H9 (cell line): ENCODE results near the gene MSRB1. TPM values are rescaled to one million over a fixed set of nuclear protein-coding genes. Genes with fewer than 3 reads are reported as not detected.
A peak's percentile ranks its signal among the peaks of the same experiment; 100 is the strongest.

ENCODE experiments used
- DNase-seq: peaks from one replicate; pipeline ENCODE4 v3.0.0-alpha.2; 2017
- H2AFZ ChIP-seq: one replicate; pipeline ENCODE4 v1.6.1; 2013; ENCODE audit warnings: mild to moderate bottlenecking, low read length, control low read depth, moderate library complexity
- H2AK5ac ChIP-seq: 2 replicates; pipeline ENCODE4 v1.6.1; 2013; ENCODE audit warnings: low read length, control low read depth, mixed read lengths; ENCODE audit not compliant: insufficient read length
- H2BK120ac ChIP-seq: one replicate; pipeline ENCODE4 v1.6.1; 2013; ENCODE audit warnings: low read depth, mild to moderate bottlenecking, low read length, control low read depth, inconsistent platforms; ENCODE audit not compliant: poor library complexity, severe bottlenecking
- H2BK12ac ChIP-seq: 2 replicates; pipeline ENCODE4 v1.6.1; 2013; ENCODE audit warnings: low read length, control low read depth, mixed read lengths, low read depth; ENCODE audit not compliant: insufficient read length
- H2BK15ac ChIP-seq: 2 replicates; pipeline ENCODE4 v1.6.1; 2013; ENCODE audit warnings: low read depth, low read length, control low read depth
- H2BK20ac ChIP-seq: one replicate; pipeline ENCODE4 v1.6.1; 2013; ENCODE audit warnings: low read depth, mild to moderate bottlenecking, low read length, control low read depth, inconsistent platforms; ENCODE audit not compliant: poor library complexity, severe bottlenecking
- H2BK5ac ChIP-seq: 2 replicates; pipeline ENCODE4 v1.6.1; 2013; ENCODE audit warnings: low read length, control low read depth, mixed read lengths; ENCODE audit not compliant: insufficient read length
- H3K14ac ChIP-seq: 2 replicates; pipeline ENCODE4 v1.6.1; 2013; ENCODE audit warnings: low read length, control low read depth; ENCODE audit not compliant: insufficient read depth
- H3K18ac ChIP-seq: 2 replicates; pipeline ENCODE4 v1.6.1; 2013; ENCODE audit warnings: low read depth, mild to moderate bottlenecking, mixed read lengths, low read length, control low read depth; ENCODE audit not compliant: insufficient read length
- H3K23ac ChIP-seq: 2 replicates; pipeline ENCODE4 v1.6.1; 2013; ENCODE audit warnings: low read length, control low read depth, mixed read lengths, low read depth; ENCODE audit not compliant: insufficient read length
- H3K23me2 ChIP-seq: 2 replicates; pipeline ENCODE4 v1.6.1; 2013; ENCODE audit warnings: low read depth, mild to moderate bottlenecking, mixed read lengths, low read length, control low read depth; ENCODE audit not compliant: insufficient read length, poor library complexity, severe bottlenecking
- H3K27ac ChIP-seq: 2 replicates; pipeline ENCODE4 v1.5.1; 2013; ENCODE audit warnings: low read length, control low read depth, mixed read lengths, low read depth; ENCODE audit not compliant: insufficient read length
- H3K27me3 ChIP-seq: 2 replicates; pipeline ENCODE4 v1.6.1; 2013; ENCODE audit warnings: low read length, control low read depth, inconsistent platforms; ENCODE audit not compliant: insufficient read depth
- H3K4ac ChIP-seq: 2 replicates; pipeline ENCODE4 v1.6.1; 2013; ENCODE audit warnings: low read depth, mild to moderate bottlenecking, control low read depth, inconsistent platforms, low read length, moderate library complexity
- H3K4me1 ChIP-seq: 2 replicates; pipeline ENCODE4 v1.6.1; 2013; ENCODE audit warnings: low read length, control low read depth, inconsistent platforms; ENCODE audit not compliant: insufficient read depth
- H3K4me2 ChIP-seq: 2 replicates; pipeline ENCODE4 v1.6.1; 2013; ENCODE audit warnings: low read length, control low read depth, mixed read lengths; ENCODE audit not compliant: insufficient read length, insufficient read depth
- H3K56ac ChIP-seq: 2 replicates; pipeline ENCODE4 v1.6.1; 2013; ENCODE audit warnings: low read depth, mild to moderate bottlenecking, mixed read lengths, low read length, control low read depth; ENCODE audit not compliant: insufficient read length
- H3K79me1 ChIP-seq: 2 replicates; pipeline ENCODE4 v1.6.1; 2013; ENCODE audit warnings: low read depth, mild to moderate bottlenecking, moderate library complexity, low read length, control low read depth, inconsistent platforms; ENCODE audit not compliant: insufficient read depth, poor library complexity, severe bottlenecking
- H3K79me2 ChIP-seq: 2 replicates; pipeline ENCODE4 v1.6.1; 2013; ENCODE audit warnings: low read length, control low read depth, inconsistent platforms; ENCODE audit not compliant: insufficient read depth
- H3K9ac ChIP-seq: 2 replicates; pipeline ENCODE4 v1.6.1; 2013; ENCODE audit warnings: low read length, control low read depth, mixed read lengths; ENCODE audit not compliant: insufficient read length; ENCODE audit errors: extremely low read depth
- H3K9me3 ChIP-seq: one replicate; pipeline ENCODE4 v1.6.1; 2013; ENCODE audit warnings: low read depth, low read length, inconsistent platforms; ENCODE audit not compliant: control insufficient read depth
- H3T11ph ChIP-seq: one replicate; pipeline ENCODE4 v1.6.1; 2013; ENCODE audit warnings: mild to moderate bottlenecking, low read length, control low read depth, inconsistent platforms
- H4K20me1 ChIP-seq: one replicate; pipeline ENCODE4 v1.6.1; 2013; ENCODE audit not compliant: control insufficient read depth, insufficient read length, insufficient read depth
- H4K5ac ChIP-seq: 2 replicates; pipeline ENCODE4 v1.6.1; 2013; ENCODE audit warnings: low read depth, mild to moderate bottlenecking, mixed read lengths, low read length, control low read depth; ENCODE audit not compliant: insufficient read length
- H4K8ac ChIP-seq: replicated peaks from 2 replicates; pipeline ENCODE4 v1.6.1; 2013; ENCODE audit warnings: low read length, control low read depth, mixed read lengths, low read depth; ENCODE audit not compliant: insufficient read length
- H4K91ac ChIP-seq: 2 replicates; pipeline ENCODE4 v1.6.1; 2013; ENCODE audit warnings: low read depth, mild to moderate bottlenecking, moderate library complexity, mixed read lengths, low read length, control low read depth; ENCODE audit not compliant: insufficient read length
- H3K27ac Mint-ChIP-seq, 3 experiments: 2 replicates in 2 of 3; 3 replicates in 1 of 3; pipeline ENCODE4 v1.8.0; 2020 to 2021; ENCODE audit warnings: mixed read lengths in 3 of 3, mild to moderate bottlenecking in 1 of 3, moderate library complexity in 1 of 3
- H3K27me3 Mint-ChIP-seq: 2 replicates; pipeline ENCODE4 v1.8.0; 2021; ENCODE audit warnings: low read depth, mild to moderate bottlenecking, moderate library complexity, mixed read lengths
- H3K36me3 Mint-ChIP-seq, 3 experiments: 2 replicates in 2 of 3; 3 replicates in 1 of 3; pipeline ENCODE4 v1.8.0; 2020 to 2021; ENCODE audit warnings: low read depth in 3 of 3, mixed read lengths in 3 of 3; ENCODE audit not compliant: insufficient read depth in 1 of 3
- H3K4me1 Mint-ChIP-seq, 2 experiments: 2 replicates each; pipeline ENCODE4 v1.8.0; 2020; ENCODE audit warnings: mixed read lengths in 2 of 2
- H3K4me3 Mint-ChIP-seq, 2 experiments: 2 replicates in 1 of 2; 3 replicates in 1 of 2; pipeline ENCODE4 v1.8.0; 2020 to 2021; ENCODE audit warnings: mild to moderate bottlenecking in 2 of 2, mixed read lengths in 2 of 2, moderate library complexity in 1 of 2
- H3K9me3 Mint-ChIP-seq, 2 experiments: 2 replicates in 1 of 2; 3 replicates in 1 of 2; pipeline ENCODE4 v1.8.0; 2020; ENCODE audit warnings: mild to moderate bottlenecking in 2 of 2, mixed read lengths in 2 of 2, moderate library complexity in 1 of 2
- CTCF ChIP-seq: fragments of 200-600 bp; sonication (generic); conservative IDR thresholded peaks from 3 replicates; pipeline ENCODE4 v1.8.0; 2021; ENCODE audit warnings: antibody characterized with exemption, mild to moderate bottlenecking
- WGBS: extraction: QIAGEN DNeasy Blood & Tissue Kit; methylation state at CpG from one replicate; pipeline ENCODE4 v1.1.7; 2013; ENCODE audit warnings: missing lambda C conversion rate, low lambda C conversion rate, mixed read lengths; ENCODE audit not compliant: insufficient read length; ENCODE audit errors: extremely low coverage; 5-methylcytosine and 5-hydroxymethylcytosine counted together
- total RNA-seq: library from RNA; stranded (reverse); gene quantifications from 2 replicates; pipeline ENCODE4 v1.2.1, GENCODE V29; 2021

The MSRB1 gene
- total RNA-seq, 1 experiment from 2014 or later: 25.7 TPM

DNA sequence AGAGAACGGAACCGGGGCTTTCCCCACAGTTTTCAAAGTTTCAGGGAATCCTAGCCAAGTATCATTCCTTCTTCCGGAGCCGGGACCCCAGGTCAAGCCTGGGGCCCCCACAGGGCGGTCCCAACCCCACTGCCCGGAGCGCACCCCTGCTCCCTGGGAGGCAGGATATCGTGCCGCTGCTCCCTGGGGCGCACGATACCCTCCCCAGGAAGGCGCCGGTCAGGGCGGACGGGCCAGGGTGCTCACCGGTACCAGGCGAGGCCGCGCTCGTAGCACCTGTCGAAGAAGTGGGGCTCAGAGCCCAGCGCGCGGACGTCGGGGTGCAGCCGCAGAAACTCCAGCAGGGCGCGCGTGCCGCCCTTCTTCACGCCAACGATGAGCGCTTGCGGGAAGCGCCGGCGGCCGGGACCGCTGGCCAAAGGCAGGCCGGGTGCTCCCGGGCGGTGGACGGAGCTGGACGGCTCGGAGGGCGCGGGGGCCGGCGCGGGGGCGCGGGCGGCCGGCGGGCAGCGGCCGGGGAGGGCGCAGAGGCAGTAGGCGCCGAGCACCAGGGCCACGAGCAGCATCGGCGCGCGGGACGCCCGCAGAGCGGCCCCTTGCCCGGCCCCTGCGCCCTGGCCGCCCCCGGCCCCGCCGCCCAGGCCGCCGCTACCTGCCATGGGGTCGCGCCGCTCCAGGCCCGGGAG is 25.2 kb downstream of the MSRB1 start:
- no peak for TF ChIP-seq CTCF
- no CpG with 5 or more reads among the region's 81 CpGs for WGBS
- peak overlapping the region in 1 of 2 experiments; percentile 74; a peak in 3 of 5 replicates for H3K4me3 Mint-ChIP-seq

More for the DNA sequence above, 25.2 kb downstream of the MSRB1 start:
- Histone ChIP-seq H4K8ac (no peak overlapping the region), H2BK20ac (no peak overlapping the region), H3K4me2 (peak overlapping the region; percentile 40), H4K5ac (no peak overlapping the region), H3K14ac (no peak overlapping the region; the same call in 1 of the 2 replicates), H3K79me1 (no peaks in the 10 kb centered on the region), H3K18ac (no peak overlapping the region), H3K9ac (no peak overlapping the region), H2AK5ac (no peak overlapping the region), H3T11ph (no peak overlapping the region), H3K27me3 (peaks cover 43% of the 10 kb centered on the region), H3K23ac (no peak overlapping the region), H2BK12ac (no peak overlapping the region), H4K20me1 (no peaks in the 10 kb centered on the region), H3K56ac (no peak overlapping the region), H3K4me1 (no peaks in the 10 kb centered on the region; the same call in 1 of the 2 replicates), H2BK15ac (no peak overlapping the region), H3K23me2 (peaks cover 4% of the 10 kb centered on the region), H4K91ac (no peak overlapping the region), H3K9me3 (no peaks in the 10 kb centered on the region), H3K4ac (no peak overlapping the region), H3K27ac (no peak overlapping the region), H2BK120ac (no peak overlapping the region), H2BK5ac (no peak overlapping the region), H3K79me2 (no peaks in the 10 kb centered on the region), H2AFZ (no peak overlapping the region)
- DNase-seq: no peak
- Mint-ChIP-seq H3K4me1 (peaks cover 14 to 53% of the 10 kb centered on the region in 2 experiments), H3K27ac (no peak overlapping the region), H3K9me3 (peaks cover 2% of the 10 kb centered on the region in 2 experiments; a peak in 3 of 5 replicates), H3K36me3 (peaks cover 0 to 2% (median 0%) of the 10 kb centered on the region in 3 experiments; a peak in 1 of 7 replicates), H3K27me3 (peaks cover 85% of the 10 kb centered on the region)
